Lower leg skin (tissue), 3 donors: Measurements from ENCODE around the gene RARB.

Experiments used
- POLR2A ChIP-seq, 2 donors: fragments of 450-650 bp; IDR thresholded peaks; one replicate each; pipeline ENCODE4 v1.6.1; 2016 to 2017; ENCODE audit warnings: antibody characterized with exemption in 2 of 2, mild to moderate bottlenecking in 1 of 2, moderate library complexity in 1 of 2
- TF ChIP-seq, protein P1 (sequence below), 3 donors: fragments of 450-650 bp; IDR thresholded peaks; one replicate each; pipeline ENCODE4 v1.5.1; 2016; ENCODE audit warnings: antibody characterized with exemption in 3 of 3, mild to moderate bottlenecking in 3 of 3, moderate library complexity in 2 of 3

DNA sequence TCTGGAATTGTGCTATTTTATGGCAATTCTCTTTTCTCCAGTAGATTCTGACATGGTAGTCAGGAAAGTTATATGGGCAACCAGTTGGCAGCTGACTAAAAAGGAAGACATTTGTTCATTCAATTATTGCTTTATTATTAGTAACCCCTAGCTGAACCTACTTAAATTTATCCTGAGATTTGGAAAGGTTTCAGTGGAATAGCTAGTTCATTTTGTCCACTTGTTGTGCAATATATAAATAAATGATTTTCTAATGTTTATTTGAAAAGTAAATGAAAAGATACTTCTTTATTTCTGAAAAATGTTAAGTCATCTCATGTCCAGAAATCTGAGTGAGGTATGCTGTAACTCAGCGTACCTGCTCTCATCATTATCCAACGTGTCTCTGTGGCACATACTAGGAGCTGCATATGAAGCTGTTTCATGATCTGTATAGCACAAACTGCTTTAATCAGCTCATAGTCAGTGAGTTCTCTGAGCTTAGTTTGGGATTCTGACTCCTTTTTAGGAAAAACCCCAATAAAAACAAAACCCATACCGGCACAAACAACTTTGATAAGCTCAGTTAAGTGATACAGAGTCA lies 35.9 kb downstream of the RARB start:
- TF ChIP-seq, protein P1, sequence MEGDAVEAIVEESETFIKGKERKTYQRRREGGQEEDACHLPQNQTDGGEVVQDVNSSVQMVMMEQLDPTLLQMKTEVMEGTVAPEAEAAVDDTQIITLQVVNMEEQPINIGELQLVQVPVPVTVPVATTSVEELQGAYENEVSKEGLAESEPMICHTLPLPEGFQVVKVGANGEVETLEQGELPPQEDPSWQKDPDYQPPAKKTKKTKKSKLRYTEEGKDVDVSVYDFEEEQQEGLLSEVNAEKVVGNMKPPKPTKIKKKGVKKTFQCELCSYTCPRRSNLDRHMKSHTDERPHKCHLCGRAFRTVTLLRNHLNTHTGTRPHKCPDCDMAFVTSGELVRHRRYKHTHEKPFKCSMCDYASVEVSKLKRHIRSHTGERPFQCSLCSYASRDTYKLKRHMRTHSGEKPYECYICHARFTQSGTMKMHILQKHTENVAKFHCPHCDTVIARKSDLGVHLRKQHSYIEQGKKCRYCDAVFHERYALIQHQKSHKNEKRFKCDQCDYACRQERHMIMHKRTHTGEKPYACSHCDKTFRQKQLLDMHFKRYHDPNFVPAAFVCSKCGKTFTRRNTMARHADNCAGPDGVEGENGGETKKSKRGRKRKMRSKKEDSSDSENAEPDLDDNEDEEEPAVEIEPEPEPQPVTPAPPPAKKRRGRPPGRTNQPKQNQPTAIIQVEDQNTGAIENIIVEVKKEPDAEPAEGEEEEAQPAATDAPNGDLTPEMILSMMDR (IDR thresholded peaks at IDR 0.05): no peak
- no peak for TF ChIP-seq POLR2A (IDR thresholded peaks at IDR 0.05)
